HepG2 (cell line): ENCODE measurements around the gene C17orf75. TPM values are rescaled to one million over a fixed set of nuclear protein-coding genes. Genes with fewer than 3 reads are reported as not detected.
A peak's percentile ranks its signal among the peaks of the same experiment; 100 is the strongest.

Source experiments
- BORCS8-MEF2B ChIP-seq: sonication (generic); formaldehyde crosslinking; IDR thresholded peaks from 2 replicates; pipeline ENCODE4 v1.8.0; 2022; ENCODE audit warnings: mild to moderate bottlenecking, missing genetic modification reagents
- BRD4 ChIP-seq: sonication (generic); formaldehyde crosslinking; IDR thresholded peaks from 2 replicates; pipeline ENCODE4 v1.4.0; 2020; ENCODE audit warnings: missing genetic modification reagents
- CREM ChIP-seq, 2 experiments: sonication (generic) in 1 of 2; formaldehyde crosslinking in 1 of 2; IDR thresholded peaks; 2 replicates each; pipeline versions ENCODE4 v1.4.0 to v1.6.1; 2016 to 2020; ENCODE audit warnings: antibody characterized with exemption in 1 of 2, mild to moderate bottlenecking in 1 of 2, missing genetic modification reagents in 1 of 2
- MEIS2 ChIP-seq: sonication (generic); formaldehyde crosslinking; IDR thresholded peaks from 2 replicates; pipeline ENCODE4 v1.9.0; 2021; ENCODE audit warnings: mild to moderate bottlenecking, missing genetic modification reagents
- POGZ ChIP-seq: sonication (generic); formaldehyde crosslinking; IDR thresholded peaks from 2 replicates; pipeline ENCODE4 v1.4.0; 2020; ENCODE audit warnings: mild to moderate bottlenecking, missing genetic modification reagents
- RBFOX2 ChIP-seq: fragments of 200-400 bp; formaldehyde crosslinking; IDR thresholded peaks from 2 replicates; pipeline ENCODE4 v1.6.1; 2017; ENCODE audit warnings: low read depth, mild to moderate bottlenecking, low read length
- SATB2 ChIP-seq: sonication (generic); formaldehyde crosslinking; IDR thresholded peaks from 2 replicates; pipeline ENCODE4 v1.5.0; 2020; ENCODE audit warnings: missing genetic modification reagents
- ZNF160 ChIP-seq: sonication (generic); formaldehyde crosslinking; IDR thresholded peaks from 2 replicates; pipeline ENCODE4 v1.8.0; 2022; ENCODE audit warnings: mild to moderate bottlenecking, inconsistent platforms, missing genetic modification reagents
- ZNF329 ChIP-seq: sonication (generic); formaldehyde crosslinking; IDR thresholded peaks from 2 replicates; pipeline ENCODE4 v1.9.0; 2021; ENCODE audit warnings: low read depth, mild to moderate bottlenecking, missing genetic modification reagents
- ZNF33A ChIP-seq: sonication (generic); formaldehyde crosslinking; IDR thresholded peaks from 2 replicates; pipeline ENCODE4 v1.5.1; 2020; ENCODE audit warnings: missing genetic modification reagents, mild to moderate bottlenecking, moderate library complexity, borderline replicate concordance
- polyA plus RNA-seq, 8 experiments: library from polyadenylated mRNA; depleted of rRNA in 3 of 8; stranded (reverse) in 7 of 8; unstranded in 1 of 8; fragments of >200 nt; fragmentation: Illumina TruSeq in 4 of 8; extraction: Trizol in 4 of 8; gene quantifications; 2 replicates each; pipeline versions ENCODE4 v1.2.1 to v1.2.3, GENCODE V29; 2011 to 2016; ENCODE audit warnings: low read depth in 4 of 8, missing spikeins in 1 of 8, mixed read lengths in 1 of 8; ENCODE audit not compliant: insufficient read depth in 1 of 8
- total RNA-seq, 5 experiments: library from RNA; depleted of rRNA; stranded (reverse); fragments of >200 nt; fragmentation: Illumina TruSeq; extraction: Trizol; gene quantifications; 2 replicates each; pipeline ENCODE4 v1.2.3, GENCODE V29; 2016; ENCODE audit warnings: low read depth in 1 of 5
- TF ChIP-seq, protein P1 (sequence below): sonication (generic); formaldehyde crosslinking; IDR thresholded peaks from 2 replicates; pipeline ENCODE4 v1.4.0; 2020; ENCODE audit warnings: mild to moderate bottlenecking, missing genetic modification reagents
- TF ChIP-seq, protein P2 (sequence below): fragments of 450-650 bp; IDR thresholded peaks from 2 replicates; pipeline ENCODE4 v1.6.1; 2016
- TF ChIP-seq, protein P3 (sequence below): sonication (generic); formaldehyde crosslinking; IDR thresholded peaks from 2 replicates; pipeline ENCODE4 v1.4.0; 2020; ENCODE audit warnings: mild to moderate bottlenecking, missing genetic modification reagents
- TF ChIP-seq, protein P4 (sequence below): sonication (generic); formaldehyde crosslinking; IDR thresholded peaks from 2 replicates; pipeline ENCODE4 v1.4.0; 2020; ENCODE audit warnings: low read depth, mild to moderate bottlenecking, missing genetic modification reagents
- TF ChIP-seq, protein P5 (sequence below): sonication (generic); formaldehyde crosslinking; IDR thresholded peaks from 2 replicates; pipeline ENCODE4 v1.4.0; 2020; ENCODE audit warnings: missing genetic modification reagents

Gene C17orf75
- total and polyA plus RNA-seq, 2 of the 13 experiments (the other 11 are each of a cell fraction or from before 2014, with no cell fraction given), result 16.2 to 33.0 TPM

DNA sequence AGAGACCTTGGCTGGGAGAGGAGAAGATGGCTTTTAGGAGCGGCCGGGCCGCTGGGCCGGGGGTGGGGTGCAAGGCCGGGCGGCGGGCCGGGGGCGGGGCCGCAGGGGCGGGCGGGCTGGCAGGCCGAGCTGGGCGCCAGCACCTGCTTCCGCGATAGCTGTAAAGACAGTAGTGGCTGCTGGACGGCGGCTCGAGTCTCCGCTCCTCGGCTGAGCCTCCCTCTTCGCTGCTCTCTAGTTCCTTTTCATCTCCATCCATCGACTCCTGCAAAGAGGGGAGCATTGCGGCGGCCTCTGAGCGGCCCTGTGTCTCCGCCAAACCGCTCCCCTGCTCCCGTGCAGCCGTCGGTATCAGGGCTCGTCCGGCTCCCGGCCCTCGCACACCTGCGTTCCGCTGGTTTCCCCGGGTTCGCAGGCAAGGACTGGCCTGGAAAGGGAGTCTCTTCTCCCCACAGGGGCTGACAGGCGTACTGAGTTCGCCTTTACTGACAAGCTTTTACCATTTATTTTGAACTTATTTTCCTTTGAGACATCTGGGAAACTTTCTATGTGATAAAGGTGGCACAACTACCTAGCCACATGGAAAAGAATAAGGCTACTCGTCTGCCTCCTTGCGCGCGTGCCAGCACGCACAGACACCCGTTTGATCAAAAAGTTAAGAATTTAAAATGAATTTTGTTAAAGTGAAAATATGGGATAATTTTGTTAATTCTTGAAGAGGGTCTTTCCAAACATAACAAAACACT lies at the start of gene C17orf75 (continued):
- TF ChIP-seq, protein P1, sequence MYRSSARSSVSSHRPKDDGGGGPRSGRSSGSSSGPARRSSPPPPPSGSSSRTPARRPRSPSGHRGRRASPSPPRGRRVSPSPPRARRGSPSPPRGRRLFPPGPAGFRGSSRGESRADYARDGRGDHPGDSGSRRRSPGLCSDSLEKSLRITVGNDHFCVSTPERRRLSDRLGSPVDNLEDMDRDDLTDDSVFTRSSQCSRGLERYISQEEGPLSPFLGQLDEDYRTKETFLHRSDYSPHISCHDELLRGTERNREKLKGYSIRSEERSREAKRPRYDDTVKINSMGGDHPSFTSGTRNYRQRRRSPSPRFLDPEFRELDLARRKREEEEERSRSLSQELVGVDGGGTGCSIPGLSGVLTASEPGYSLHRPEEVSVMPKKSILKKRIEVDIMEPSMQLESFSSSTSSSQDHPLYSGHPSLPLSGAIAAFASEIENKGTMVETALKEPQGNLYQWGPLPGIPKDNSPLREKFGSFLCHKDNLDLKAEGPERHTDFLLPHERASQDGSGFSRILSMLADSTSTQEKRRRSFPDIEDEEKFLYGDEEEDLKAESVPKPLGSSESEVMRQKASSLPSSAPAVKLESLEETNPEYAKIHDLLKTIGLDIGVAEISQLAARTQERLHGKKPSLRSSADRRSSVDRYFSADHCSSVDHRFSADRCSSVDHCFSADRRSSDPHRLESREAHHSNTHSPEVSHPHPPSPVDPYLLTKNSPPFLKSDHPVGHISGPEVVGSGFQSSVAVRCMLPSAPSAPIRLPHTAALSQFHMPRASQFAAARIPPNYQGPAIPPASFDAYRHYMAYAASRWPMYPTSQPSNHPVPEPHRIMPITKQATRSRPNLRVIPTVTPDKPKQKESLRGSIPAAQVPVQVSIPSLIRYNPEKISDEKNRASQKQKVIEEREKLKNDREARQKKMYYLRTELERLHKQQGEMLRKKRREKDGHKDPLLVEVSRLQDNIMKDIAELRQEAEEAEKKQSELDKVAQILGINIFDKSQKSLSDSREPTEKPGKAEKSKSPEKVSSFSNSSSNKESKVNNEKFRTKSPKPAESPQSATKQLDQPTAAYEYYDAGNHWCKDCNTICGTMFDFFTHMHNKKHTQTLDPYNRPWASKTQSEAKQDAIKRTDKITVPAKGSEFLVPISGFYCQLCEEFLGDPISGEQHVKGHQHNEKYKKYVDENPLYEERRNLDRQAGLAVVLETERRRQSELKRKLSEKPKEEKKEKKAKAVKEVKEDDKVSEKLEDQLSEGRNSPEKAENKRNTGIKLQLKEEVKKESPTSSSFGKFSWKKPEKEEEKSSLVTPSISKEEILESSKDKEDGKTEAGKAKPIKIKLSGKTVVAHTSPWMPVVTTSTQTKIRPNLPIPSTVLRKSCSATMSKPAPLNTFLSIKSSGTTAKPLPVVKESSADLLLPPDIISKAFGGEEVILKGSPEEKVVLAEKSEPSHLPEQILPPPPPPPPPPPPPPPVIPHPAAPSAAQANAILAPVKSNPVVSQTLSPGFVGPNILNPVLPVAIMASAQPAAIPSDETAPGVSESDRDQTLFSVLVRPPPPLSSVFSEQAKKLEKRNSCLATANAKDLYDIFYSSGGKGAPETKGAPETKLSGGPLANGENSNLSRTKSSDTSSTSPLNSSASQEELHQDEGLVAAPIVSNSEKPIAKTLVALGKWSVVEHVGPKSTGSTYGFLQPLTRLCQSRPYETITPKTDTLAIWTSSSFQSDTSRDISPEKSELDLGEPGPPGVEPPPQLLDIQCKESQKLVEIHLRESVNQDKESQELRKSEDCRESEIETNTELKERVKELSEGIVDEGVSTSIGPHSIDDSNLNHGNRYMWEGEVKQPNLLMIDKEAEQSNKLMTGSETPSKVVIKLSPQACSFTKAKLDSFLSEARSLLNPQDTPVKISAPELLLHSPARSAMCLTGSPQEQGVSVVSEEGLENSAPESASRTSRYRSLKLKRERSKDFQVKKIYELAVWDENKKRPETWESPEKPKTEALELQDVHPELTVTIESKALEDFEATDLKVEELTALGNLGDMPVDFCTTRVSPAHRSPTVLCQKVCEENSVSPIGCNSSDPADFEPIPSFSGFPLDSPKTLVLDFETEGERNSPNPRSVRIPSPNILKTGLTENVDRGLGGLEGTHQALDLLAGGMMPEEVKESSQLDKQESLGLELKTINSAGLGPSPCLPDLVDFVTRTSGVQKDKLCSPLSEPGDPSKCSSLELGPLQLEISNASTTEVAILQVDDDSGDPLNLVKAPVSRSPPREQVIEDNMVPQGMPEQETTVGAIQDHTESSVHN (CRISPR knock-in tag), result no peak; the same call in 1 of the 2 replicates
- TF ChIP-seq MEIS2 (CRISPR knock-in tag) (peak; percentile 95), ZNF160 (CRISPR knock-in tag) (peak; percentile 86), ZNF329 (CRISPR knock-in tag) (peak; percentile 77; the same call in 1 of the 2 replicates), CREM (IDR thresholded peaks at IDR 0.05) (0 out of 2 replicates have a peak, but pooled peaks have one; percentile 20), CREM (CRISPR knock-in tag; IDR thresholded peaks at IDR 0.05) (no peak), POGZ (CRISPR knock-in tag) (peak; percentile 96), BORCS8-MEF2B (peak; percentile 76; the same call in 1 of the 2 replicates), BRD4 (peak; percentile 87), ZNF33A (CRISPR knock-in tag) (no peak), RBFOX2 (peak; percentile 79), SATB2 (CRISPR knock-in tag) (no peak)
- TF ChIP-seq, protein P2, sequence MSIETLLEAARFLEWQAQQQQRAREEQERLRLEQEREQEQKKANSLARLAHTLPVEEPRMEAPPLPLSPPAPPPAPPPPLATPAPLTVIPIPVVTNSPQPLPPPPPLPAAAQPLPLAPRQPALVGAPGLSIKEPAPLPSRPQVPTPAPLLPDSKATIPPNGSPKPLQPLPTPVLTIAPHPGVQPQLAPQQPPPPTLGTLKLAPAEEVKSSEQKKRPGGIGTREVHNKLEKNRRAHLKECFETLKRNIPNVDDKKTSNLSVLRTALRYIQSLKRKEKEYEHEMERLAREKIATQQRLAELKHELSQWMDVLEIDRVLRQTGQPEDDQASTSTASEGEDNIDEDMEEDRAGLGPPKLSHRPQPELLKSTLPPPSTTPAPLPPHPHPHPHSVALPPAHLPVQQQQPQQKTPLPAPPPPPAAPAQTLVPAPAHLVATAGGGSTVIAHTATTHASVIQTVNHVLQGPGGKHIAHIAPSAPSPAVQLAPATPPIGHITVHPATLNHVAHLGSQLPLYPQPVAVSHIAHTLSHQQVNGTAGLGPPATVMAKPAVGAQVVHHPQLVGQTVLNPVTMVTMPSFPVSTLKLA, result no peak
- TF ChIP-seq, protein P3, sequence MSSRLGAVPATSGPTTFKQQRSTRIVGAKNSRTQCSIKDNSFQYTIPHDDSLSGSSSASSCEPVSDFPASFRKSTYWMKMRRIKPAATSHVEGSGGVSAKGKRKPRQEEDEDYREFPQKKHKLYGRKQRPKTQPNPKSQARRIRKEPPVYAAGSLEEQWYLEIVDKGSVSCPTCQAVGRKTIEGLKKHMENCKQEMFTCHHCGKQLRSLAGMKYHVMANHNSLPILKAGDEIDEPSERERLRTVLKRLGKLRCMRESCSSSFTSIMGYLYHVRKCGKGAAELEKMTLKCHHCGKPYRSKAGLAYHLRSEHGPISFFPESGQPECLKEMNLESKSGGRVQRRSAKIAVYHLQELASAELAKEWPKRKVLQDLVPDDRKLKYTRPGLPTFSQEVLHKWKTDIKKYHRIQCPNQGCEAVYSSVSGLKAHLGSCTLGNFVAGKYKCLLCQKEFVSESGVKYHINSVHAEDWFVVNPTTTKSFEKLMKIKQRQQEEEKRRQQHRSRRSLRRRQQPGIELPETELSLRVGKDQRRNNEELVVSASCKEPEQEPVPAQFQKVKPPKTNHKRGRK (CRISPR knock-in tag), result no peak
- TF ChIP-seq, protein P4, sequence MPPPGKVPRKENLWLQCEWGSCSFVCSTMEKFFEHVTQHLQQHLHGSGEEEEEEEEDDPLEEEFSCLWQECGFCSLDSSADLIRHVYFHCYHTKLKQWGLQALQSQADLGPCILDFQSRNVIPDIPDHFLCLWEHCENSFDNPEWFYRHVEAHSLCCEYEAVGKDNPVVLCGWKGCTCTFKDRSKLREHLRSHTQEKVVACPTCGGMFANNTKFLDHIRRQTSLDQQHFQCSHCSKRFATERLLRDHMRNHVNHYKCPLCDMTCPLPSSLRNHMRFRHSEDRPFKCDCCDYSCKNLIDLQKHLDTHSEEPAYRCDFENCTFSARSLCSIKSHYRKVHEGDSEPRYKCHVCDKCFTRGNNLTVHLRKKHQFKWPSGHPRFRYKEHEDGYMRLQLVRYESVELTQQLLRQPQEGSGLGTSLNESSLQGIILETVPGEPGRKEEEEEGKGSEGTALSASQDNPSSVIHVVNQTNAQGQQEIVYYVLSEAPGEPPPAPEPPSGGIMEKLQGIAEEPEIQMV (CRISPR knock-in tag), result 0 out of 2 replicates have a peak, but pooled peaks have one; percentile 72
- TF ChIP-seq, protein P5, sequence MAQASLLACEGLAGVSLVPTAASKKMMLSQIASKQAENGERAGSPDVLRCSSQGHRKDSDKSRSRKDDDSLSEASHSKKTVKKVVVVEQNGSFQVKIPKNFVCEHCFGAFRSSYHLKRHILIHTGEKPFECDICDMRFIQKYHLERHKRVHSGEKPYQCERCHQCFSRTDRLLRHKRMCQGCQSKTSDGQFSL, result no peak
